Stomach (tissue), 4 donors: Measurements from ENCODE around the gene DGLUCY.

Source experiments
- POLR2A ChIP-seq, 4 donors: fragments of 450-650 bp; IDR thresholded peaks; one replicate each; pipeline ENCODE4 v1.6.1; 2016; ENCODE audit warnings: antibody characterized with exemption in 4 of 4, control low read depth in 2 of 4, mild to moderate bottlenecking in 1 of 4, moderate library complexity in 1 of 4
- TF ChIP-seq, protein P1 (sequence below), 7 experiments: fragments of 450-650 bp in 4 of 7; fragments of 200-600 bp in 3 of 7; sonication (generic) in 3 of 7; IDR thresholded peaks; one replicate each; pipeline ENCODE4 v1.5.1; 2016 to 2019; ENCODE audit warnings: antibody characterized with exemption in 7 of 7, control low read depth in 2 of 7, mild to moderate bottlenecking in 1 of 7

DNA sequence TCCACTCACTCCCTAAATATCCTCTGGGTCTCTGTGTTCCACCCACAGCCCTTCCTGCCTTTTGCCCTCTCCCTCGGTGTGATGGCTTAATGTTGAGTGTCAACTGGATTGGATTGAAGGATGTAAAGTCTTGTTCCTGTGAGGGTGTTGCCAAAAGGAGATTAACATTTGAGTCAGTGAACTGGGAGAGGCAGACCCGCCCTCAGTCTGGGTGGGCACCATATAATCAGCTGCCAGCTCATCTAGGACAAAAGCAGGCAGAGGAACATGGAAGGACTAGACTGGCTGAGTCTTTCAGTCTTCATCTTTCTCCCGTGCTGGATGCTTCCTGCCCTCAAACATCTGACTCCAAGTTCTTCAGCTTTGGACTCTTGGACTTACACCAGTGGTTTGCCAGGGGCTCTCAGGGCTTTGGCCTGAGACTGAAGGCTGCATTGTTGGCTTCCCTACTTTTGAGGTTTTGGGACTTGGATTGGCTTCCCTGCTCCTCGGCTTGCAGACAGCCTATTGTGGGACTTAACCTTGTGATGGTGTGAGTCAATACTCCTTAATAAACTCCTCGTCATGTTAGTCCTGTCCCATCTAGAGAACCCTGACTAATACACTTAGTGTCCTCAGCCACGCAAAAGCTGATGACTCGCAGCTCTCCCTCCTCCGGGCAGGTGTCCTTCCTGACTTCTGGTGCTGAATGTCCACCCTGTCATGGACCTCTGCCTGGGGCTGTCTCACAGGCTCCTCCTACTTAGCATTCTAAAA lies 5.9 kb downstream of the DGLUCY start:
- TF ChIP-seq, protein P1, sequence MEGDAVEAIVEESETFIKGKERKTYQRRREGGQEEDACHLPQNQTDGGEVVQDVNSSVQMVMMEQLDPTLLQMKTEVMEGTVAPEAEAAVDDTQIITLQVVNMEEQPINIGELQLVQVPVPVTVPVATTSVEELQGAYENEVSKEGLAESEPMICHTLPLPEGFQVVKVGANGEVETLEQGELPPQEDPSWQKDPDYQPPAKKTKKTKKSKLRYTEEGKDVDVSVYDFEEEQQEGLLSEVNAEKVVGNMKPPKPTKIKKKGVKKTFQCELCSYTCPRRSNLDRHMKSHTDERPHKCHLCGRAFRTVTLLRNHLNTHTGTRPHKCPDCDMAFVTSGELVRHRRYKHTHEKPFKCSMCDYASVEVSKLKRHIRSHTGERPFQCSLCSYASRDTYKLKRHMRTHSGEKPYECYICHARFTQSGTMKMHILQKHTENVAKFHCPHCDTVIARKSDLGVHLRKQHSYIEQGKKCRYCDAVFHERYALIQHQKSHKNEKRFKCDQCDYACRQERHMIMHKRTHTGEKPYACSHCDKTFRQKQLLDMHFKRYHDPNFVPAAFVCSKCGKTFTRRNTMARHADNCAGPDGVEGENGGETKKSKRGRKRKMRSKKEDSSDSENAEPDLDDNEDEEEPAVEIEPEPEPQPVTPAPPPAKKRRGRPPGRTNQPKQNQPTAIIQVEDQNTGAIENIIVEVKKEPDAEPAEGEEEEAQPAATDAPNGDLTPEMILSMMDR (IDR thresholded peaks at IDR 0.05), result no peak
- no peak for TF ChIP-seq POLR2A (IDR thresholded peaks at IDR 0.05)
